Tibial nerve (tissue), 3 donors: ENCODE results near the gene ULBP1.

ENCODE experiments used
- POLR2A ChIP-seq, 2 donors: fragments of 450-650 bp; IDR thresholded peaks; one replicate each; pipeline ENCODE4 v1.6.1; 2017; ENCODE audit warnings: antibody characterized with exemption in 2 of 2, mild to moderate bottlenecking in 2 of 2, moderate library complexity in 2 of 2
- TF ChIP-seq, protein P1 (sequence below), 5 experiments: fragments of 200-600 bp in 3 of 5; fragments of 450-650 bp in 2 of 5; sonication (generic) in 3 of 5; IDR thresholded peaks; one replicate each; pipeline ENCODE4 v1.5.1; 2016 to 2019; ENCODE audit warnings: antibody characterized with exemption in 5 of 5, mild to moderate bottlenecking in 3 of 5, moderate library complexity in 2 of 5

DNA sequence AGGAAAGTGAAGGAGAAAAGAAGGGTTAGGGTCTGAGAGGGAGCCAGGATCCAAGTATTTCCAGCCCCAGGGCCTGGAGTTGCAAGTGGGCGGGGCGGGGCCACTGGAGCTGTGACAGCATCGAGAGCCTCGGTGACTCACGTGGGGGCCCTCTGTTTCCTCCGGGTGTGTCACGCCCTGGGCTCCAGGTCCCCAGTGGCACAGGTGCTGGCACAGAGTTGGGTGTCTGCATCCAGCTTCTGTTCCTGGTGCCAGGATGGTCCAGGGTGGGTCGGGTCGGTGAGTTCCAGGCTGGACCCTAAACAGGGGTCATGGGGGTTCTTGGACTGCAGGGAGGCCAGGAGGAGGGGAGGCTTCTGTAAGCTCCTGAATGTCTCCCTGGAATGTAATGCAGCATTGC, 44.8 kb downstream of the ULBP1 start:
- TF ChIP-seq, protein P1, sequence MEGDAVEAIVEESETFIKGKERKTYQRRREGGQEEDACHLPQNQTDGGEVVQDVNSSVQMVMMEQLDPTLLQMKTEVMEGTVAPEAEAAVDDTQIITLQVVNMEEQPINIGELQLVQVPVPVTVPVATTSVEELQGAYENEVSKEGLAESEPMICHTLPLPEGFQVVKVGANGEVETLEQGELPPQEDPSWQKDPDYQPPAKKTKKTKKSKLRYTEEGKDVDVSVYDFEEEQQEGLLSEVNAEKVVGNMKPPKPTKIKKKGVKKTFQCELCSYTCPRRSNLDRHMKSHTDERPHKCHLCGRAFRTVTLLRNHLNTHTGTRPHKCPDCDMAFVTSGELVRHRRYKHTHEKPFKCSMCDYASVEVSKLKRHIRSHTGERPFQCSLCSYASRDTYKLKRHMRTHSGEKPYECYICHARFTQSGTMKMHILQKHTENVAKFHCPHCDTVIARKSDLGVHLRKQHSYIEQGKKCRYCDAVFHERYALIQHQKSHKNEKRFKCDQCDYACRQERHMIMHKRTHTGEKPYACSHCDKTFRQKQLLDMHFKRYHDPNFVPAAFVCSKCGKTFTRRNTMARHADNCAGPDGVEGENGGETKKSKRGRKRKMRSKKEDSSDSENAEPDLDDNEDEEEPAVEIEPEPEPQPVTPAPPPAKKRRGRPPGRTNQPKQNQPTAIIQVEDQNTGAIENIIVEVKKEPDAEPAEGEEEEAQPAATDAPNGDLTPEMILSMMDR (IDR thresholded peaks at IDR 0.05), result no peak
- TF ChIP-seq POLR2A (IDR thresholded peaks at IDR 0.05), result no peak
